ENCODE data around the gene FAM107A. TPM values are rescaled to one million over a fixed set of nuclear protein-coding genes. Genes with fewer than 3 reads are reported as not detected.

The FAM107A gene
- total RNA-seq, 1 donor from 2014 or later = not detected

DNA sequence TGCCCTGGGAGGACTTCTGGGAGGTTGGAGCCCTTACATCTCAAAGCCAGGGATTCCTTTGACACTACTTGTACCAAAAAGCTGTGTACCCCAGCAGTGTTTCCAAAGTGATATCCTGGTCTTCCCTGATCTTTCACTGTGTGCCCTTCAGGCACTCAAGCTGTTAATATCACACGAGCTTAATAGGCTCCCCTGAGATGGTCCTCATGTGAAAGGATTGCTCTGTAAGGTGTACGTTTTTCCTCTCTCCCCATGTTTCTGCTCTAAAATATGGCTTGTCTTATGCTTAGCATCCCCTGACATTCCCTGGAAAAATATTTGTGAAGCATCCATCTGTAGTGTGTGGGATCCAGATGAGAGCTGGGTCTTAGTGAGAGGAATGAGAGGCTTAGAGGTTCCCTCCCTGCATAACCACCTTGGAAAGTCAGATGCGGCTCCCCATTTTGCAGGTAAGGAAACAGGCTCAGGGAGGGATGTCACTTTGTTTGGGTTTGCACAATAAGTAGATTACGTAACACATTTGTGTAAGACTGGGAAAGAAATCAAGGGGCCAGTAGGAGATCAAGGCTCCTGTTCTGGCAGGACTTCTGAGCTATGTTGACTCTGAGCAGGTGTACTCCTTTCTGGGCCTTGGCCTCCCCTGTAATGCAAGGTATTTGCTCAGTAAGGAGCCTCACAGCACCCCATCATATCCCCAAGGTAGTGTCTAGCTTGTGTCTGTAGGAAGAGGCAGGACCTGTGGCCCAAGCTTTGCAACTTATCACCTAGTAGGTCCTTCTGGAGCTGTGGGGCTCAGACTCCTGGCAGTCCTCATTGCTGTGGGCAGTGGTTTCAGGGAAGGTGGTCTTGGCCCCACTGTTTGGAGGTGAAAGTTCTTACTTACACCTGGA, 39.5 kb downstream of the FAM107A start:
- Mint-ChIP-seq H3K27me3 (ENCODE audit: unreplicated experiment) (no peaks in the 10 kb centered on the region), H3K4me3 (ENCODE audit: unreplicated experiment) (no peak overlapping the region), H3K9me3 (ENCODE audit: unreplicated experiment) (no peaks in the 10 kb centered on the region), H3K4me1 (ENCODE audit: unreplicated experiment) (peaks cover 5% of the 10 kb centered on the region), H3K27ac (ENCODE audit: unreplicated experiment) (no peak overlapping the region), H3K36me3 (ENCODE audit: unreplicated experiment) (no peaks in the 10 kb centered on the region)
- DNase-seq (ENCODE audit: extremely low spot score, unreplicated experiment) = peak; percentile 51
- TF ChIP-seq, protein P1, sequence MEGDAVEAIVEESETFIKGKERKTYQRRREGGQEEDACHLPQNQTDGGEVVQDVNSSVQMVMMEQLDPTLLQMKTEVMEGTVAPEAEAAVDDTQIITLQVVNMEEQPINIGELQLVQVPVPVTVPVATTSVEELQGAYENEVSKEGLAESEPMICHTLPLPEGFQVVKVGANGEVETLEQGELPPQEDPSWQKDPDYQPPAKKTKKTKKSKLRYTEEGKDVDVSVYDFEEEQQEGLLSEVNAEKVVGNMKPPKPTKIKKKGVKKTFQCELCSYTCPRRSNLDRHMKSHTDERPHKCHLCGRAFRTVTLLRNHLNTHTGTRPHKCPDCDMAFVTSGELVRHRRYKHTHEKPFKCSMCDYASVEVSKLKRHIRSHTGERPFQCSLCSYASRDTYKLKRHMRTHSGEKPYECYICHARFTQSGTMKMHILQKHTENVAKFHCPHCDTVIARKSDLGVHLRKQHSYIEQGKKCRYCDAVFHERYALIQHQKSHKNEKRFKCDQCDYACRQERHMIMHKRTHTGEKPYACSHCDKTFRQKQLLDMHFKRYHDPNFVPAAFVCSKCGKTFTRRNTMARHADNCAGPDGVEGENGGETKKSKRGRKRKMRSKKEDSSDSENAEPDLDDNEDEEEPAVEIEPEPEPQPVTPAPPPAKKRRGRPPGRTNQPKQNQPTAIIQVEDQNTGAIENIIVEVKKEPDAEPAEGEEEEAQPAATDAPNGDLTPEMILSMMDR (IDR thresholded peaks at IDR 0.05) = no peak

DNA sequence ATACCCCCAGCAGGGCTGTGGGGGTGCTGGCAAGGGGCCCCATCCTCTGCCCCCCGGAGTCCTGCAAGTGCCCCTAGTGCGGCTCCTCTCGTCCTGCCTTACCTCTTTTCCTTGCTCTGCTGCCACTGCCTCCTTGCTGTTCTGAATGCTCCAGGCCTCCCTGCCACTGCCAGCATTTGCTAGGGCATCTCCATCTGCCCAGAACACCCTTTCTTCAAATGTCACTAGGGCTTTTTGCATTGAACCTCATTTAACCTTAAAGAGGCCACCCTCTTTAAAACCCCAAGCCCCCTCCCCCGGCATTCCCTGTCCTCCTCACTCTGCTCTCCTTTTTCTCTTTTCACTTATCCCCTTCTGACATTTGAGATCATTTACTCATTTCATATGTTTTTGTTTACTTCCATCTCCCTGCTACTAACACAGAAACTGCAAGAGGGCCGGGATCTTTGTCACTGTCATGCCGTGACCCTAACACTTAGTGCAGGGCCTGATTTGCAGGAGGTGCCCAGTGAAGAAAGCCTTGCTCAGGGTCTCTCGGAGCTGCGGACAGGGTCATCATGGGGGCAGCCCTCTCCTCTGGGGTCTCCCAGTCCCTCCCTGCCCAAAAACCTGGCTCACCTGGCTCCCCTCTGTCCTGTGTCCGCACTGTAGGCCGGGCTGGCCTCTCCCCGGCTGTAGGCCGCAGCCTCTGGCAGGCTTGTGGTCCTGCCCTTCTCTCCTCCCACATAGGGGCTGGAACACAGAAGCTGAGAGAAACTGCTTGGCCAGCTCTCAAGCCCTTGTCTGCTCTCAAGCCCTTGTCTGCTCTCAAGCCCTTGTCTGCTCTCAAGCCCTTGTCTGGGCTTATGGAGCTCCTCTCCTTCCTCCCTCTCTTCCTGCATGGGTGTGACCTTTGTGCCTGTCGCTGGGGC, 40.4 kb downstream of the FAM107A start, which contains the start of gene ACOX2:
TSS of gene ACOX2 (minus strand) at position 690 of the 911 bp plus-strand sequence. CDS start 2,084 bp downstream, outside the sequence.
- Mint-ChIP-seq H3K4me1 (ENCODE audit: unreplicated experiment) (peaks cover 7% of the 10 kb centered on the region), H3K27ac (ENCODE audit: unreplicated experiment) (no peak within 1 kb of the TSS), H3K9me3 (ENCODE audit: unreplicated experiment) (no peaks in the 10 kb centered on the region), H3K4me3 (ENCODE audit: unreplicated experiment) (no peak within 1 kb of the TSS), H3K27me3 (ENCODE audit: unreplicated experiment) (no peaks in the 10 kb centered on the region), H3K36me3 (ENCODE audit: unreplicated experiment) (no peaks in the 10 kb centered on the region)
- TF ChIP-seq, protein P1 (IDR thresholded peaks at IDR 0.05) = no peak
- DNase-seq (ENCODE audit: extremely low spot score, unreplicated experiment) = peak; percentile 76

DNA sequence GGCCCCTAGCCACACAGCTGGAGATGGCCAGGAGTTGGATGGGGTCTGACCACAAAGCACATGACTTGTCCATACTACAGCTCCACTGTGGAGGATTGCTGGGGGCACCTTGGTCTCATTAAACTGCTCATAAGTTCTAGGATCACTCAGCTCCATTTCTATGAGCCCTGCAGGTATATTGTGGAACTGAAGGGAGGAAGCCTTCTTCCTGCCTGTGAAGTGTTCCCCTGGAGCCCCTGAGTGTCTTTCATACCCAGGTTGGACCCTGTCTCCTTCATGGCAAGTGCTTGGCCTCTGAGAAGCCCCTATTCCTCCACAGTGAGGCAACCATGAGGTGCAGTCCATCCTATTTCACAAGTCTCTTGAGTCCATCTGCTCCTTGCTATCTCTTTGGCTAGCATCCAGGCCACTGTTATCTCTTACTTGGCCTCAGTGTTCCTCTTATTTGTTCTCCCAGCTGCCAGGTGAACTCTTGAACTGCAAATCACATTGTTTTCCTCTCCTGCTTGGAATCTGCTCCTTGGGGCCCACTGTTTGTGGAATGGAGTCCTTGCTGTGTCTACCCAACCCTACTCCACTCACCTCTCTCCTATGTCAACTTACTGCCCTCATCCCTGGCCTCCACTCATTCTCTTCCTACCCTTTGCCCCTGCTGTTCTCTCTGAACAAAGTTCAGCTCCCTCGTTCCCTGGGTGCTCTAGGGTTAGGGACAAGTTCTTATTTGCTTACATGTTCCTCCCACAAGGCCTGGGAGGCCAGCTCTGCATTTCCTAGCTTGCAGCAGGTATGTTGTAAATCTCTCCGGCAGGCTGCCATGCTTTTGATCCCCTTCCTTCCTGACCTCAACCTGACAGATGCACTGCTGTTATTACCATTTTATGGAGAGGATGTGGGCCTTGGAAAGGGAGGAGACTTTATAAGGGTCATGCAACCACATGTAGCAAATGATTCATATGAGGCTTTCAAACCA, 41.4 kb downstream of the FAM107A start:
- no peak for DNase-seq (ENCODE audit: extremely low spot score, unreplicated experiment)
- H3K4me1 Mint-ChIP-seq (ENCODE audit: unreplicated experiment) = peaks cover 7% of the 10 kb centered on the region

DNA sequence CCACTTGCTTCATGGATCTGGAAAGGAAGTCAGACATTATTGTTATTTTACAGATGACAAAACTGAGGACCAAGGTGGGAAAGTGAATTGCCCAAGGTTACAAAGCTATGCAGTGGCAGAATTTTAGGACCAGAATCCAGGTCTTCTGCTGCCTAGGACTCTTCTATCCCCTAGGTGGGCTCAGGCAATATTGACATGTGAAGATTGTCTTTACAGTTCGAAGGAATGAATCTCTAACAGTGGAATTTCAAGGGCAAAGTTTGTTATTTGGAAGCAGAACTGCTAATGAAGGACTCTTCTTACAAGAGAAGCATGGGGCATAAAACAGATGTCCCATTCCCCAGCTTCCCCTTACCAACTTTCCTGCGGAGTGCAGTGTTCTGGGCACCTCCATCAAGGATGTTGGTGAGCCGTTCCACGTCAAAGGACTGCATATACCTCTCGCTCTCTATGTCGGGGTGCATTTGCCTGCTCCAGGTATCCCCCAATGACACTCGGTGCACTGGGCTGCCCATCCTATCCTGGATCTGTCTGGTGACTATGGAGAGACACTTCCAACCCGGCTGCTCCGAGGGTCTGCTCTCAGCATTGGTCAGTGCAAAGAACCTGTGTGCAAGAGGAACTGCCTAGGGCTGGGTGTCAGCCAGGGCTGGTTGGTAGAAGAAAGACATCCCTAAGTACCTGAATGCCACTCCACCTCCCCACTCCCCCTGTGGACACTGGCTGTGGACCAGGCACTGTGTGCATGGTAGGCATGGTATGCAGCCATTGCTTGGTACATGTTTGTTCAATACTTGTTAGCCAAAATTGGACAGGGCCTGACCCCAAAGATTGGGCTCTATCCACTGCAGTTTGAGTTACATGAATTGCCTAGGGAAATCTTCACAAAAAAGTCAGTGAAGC, 42.3 kb downstream of the FAM107A start:
- TF ChIP-seq, protein P1 (IDR thresholded peaks at IDR 0.05) = no peak
- Mint-ChIP-seq H3K4me3 (ENCODE audit: unreplicated experiment) (no peak overlapping the region), H3K27me3 (ENCODE audit: unreplicated experiment) (no peaks in the 10 kb centered on the region), H3K36me3 (ENCODE audit: unreplicated experiment) (no peaks in the 10 kb centered on the region), H3K9me3 (ENCODE audit: unreplicated experiment) (no peaks in the 10 kb centered on the region), H3K27ac (ENCODE audit: unreplicated experiment) (no peak overlapping the region), H3K4me1 (ENCODE audit: unreplicated experiment) (peaks cover 7% of the 10 kb centered on the region)
- DNase-seq (ENCODE audit: extremely low spot score, unreplicated experiment) = peak; percentile 70

More for the DNA sequence above, 41.4 kb downstream of the FAM107A start:
- TF ChIP-seq, protein P1 (IDR thresholded peaks at IDR 0.05) = no peak
- H3K27me3 Mint-ChIP-seq (ENCODE audit: unreplicated experiment) = no peaks in the 10 kb centered on the region
- no peaks in the 10 kb centered on the region for H3K36me3 Mint-ChIP-seq (ENCODE audit: unreplicated experiment)
- H3K9me3 Mint-ChIP-seq (ENCODE audit: unreplicated experiment) = no peaks in the 10 kb centered on the region
- H3K27ac Mint-ChIP-seq (ENCODE audit: unreplicated experiment) = no peak overlapping the region
- H3K4me3 Mint-ChIP-seq (ENCODE audit: unreplicated experiment) = no peak overlapping the region

All from osteocyte (in vitro differentiated cells).